ENCODE measurements around the gene SLC22A23. TPM values are rescaled to one million over a fixed set of nuclear protein-coding genes. Genes with fewer than 3 reads are reported as not detected.

Gene SLC22A23
- total RNA-seq, 1 donor from 2014 or later = 19.2 TPM

GRCh38 chr6:3317741-3318211 lies 139.1 kb downstream of the SLC22A23 start:
- H3K9me3 ChIP-seq = no peaks in the 10 kb centered on the region
- intact Hi-C loops (cut with DNase I) = no loop called here
- no peaks in the 10 kb centered on the region for H3K27me3 ChIP-seq
- peak; percentile 63 for ATAC-seq
- no peaks in the 10 kb centered on the region for H3K36me3 ChIP-seq
- no peak for DNase-seq
- H3K4me3 ChIP-seq = no peak overlapping the region
- H3K27ac ChIP-seq = no peak overlapping the region
- no peak for TF ChIP-seq CTCF (IDR thresholded peaks at IDR 0.05)
- H3K4me1 ChIP-seq = peaks cover 5% of the 10 kb centered on the region

- H3K27me3 ChIP-seq = no peaks in the 10 kb centered on the region
- H3K36me3 ChIP-seq = no peaks in the 10 kb centered on the region
- no peaks in the 10 kb centered on the region for H3K9me3 ChIP-seq
- ATAC-seq (no peak), DNase-seq (no peak)
- peaks cover 5% of the 10 kb centered on the region for H3K4me1 ChIP-seq
- H3K4me3 ChIP-seq = no peak overlapping the region
- H3K27ac ChIP-seq = no peak overlapping the region
- TF ChIP-seq CTCF (IDR thresholded peaks at IDR 0.05) = no peak
- intact Hi-C loops (cut with DNase I) = no loop called here
These were observed 140.0 kb downstream of the SLC22A23 start for GRCh38 chr6:3316818-3317217.

GRCh38 chr6:3316331-3316730 lies 140.5 kb downstream of the SLC22A23 start:
- DNase-seq (no peak), ATAC-seq (no peak)
- Histone ChIP-seq H3K4me1 (peaks cover 5% of the 10 kb centered on the region), H3K27ac (no peak overlapping the region), H3K27me3 (no peaks in the 10 kb centered on the region), H3K36me3 (no peaks in the 10 kb centered on the region), H3K4me3 (no peak overlapping the region), H3K9me3 (no peaks in the 10 kb centered on the region)
- TF ChIP-seq CTCF (IDR thresholded peaks at IDR 0.05) = no peak
- intact Hi-C loops (cut with DNase I) = no loop called here

GRCh38 chr6:3315841-3316240 lies 141.0 kb downstream of the SLC22A23 start:
- Histone ChIP-seq H3K36me3 (no peaks in the 10 kb centered on the region), H3K4me3 (no peak overlapping the region), H3K9me3 (no peaks in the 10 kb centered on the region), H3K27me3 (no peaks in the 10 kb centered on the region), H3K27ac (no peak overlapping the region), H3K4me1 (peaks cover 5% of the 10 kb centered on the region)
- intact Hi-C loops (cut with DNase I) = no loop called here
- no peak for TF ChIP-seq CTCF (IDR thresholded peaks at IDR 0.05)
- ATAC-seq (no peak), DNase-seq (no peak)

GRCh38 chr6:3314621-3315467 lies 142.0 kb downstream of the SLC22A23 start:
- H3K27me3 ChIP-seq = no peaks in the 10 kb centered on the region
- no peak overlapping the region for H3K4me3 ChIP-seq
- H3K4me1 ChIP-seq = peaks cover 5% of the 10 kb centered on the region
- no peaks in the 10 kb centered on the region for H3K36me3 ChIP-seq
- no peak for ATAC-seq
- intact Hi-C loops (cut with DNase I) = no loop called here
- no peak for DNase-seq
- no peak overlapping the region for H3K27ac ChIP-seq
- no peak for TF ChIP-seq CTCF (IDR thresholded peaks at IDR 0.05)
- H3K9me3 ChIP-seq = no peaks in the 10 kb centered on the region
